ENCODE results near the gene NCOA7. TPM values are rescaled to one million over a fixed set of nuclear protein-coding genes. Genes with fewer than 3 reads are reported as not detected.
"Not testable (repeated sequence)": the region's sequence is repeated elsewhere in the genome, so short reads cannot be mapped to it uniquely, and the experiment has no call there.

The NCOA7 gene
- total RNA-seq, 1 donor from 2014 or later = 41.9 TPM

DNA sequence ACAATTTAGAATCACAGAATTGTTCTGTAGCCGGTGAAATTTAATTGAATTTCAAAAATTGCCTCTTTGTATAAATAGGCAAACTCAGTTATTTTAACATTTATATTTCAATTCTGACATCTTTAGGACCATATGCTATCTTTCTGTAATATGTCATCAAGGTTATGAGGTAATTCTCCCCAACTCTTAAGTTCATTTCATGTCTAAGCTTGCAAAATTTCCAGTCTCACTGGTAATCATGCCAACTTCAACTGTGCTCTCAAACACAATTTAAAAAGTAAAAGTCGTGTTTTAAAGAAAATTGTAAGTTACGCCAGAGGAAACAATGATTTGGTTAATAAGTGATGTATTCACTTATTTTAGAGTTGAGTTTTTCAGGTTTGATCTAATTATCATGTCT lies 1.4 kb downstream of the NCOA7 start:
- DNase-seq (ENCODE audit: low spot score) = no peak

DNA sequence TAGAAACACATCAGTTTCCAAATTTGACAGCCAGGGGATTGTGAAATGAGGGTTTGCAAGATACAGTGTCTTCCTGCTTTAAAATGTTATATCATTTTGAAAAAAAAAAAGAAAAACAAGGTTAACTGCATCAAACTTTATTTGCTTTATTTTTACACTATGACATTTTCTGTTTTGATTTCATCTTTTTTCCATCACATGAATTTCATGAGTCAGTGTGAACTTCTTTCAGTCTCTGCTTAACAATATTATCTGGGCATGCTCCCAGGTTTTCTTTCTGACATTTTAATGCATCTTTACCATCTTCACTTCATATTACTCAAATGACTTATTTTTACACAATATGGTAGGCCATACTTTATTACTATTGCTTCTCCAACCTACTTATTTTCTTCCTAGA lies 1.9 kb downstream of the NCOA7 start:
- no peak for DNase-seq (ENCODE audit: low spot score)

DNA sequence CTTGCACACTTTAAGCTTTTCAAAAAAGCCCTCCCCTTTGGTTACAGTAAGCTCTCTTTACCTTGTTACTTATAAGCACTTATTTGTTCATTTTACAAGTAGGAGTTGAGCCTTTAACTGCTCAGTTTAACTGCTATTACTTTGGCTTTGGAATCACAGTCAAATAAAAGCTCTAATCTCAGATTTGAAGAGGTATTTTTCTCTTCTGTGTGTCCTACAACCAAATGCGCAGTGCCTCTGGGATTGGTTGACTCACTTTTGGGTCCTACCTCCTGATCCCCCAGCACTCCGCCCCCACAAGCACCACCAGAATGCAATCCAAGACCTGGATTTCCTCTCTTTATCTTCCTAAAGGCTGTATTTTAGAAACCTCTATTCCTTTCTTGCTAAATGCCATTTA lies 2.5 kb downstream of the NCOA7 start:
- DNase-seq (ENCODE audit: low spot score) = no peak

DNA sequence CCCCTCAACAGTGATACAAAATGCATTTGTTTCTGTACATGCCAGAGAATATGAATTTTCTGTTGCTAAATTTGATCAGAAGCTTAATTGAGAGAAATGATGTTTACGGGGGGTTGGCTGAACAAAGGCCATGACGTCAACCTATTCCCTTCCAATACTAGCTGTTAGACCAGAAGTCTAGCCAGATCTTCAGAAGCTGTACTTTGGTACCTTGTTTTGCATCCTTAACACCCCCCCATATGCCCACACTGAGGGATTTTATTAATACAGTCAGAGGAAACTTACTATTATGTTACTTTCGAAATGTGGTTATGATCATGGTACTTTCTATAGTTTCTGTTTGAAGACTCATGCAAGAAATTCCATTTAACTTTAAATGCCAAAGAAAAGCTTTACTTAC lies 3.1 kb downstream of the NCOA7 start:
- no peak for DNase-seq (ENCODE audit: low spot score)

DNA sequence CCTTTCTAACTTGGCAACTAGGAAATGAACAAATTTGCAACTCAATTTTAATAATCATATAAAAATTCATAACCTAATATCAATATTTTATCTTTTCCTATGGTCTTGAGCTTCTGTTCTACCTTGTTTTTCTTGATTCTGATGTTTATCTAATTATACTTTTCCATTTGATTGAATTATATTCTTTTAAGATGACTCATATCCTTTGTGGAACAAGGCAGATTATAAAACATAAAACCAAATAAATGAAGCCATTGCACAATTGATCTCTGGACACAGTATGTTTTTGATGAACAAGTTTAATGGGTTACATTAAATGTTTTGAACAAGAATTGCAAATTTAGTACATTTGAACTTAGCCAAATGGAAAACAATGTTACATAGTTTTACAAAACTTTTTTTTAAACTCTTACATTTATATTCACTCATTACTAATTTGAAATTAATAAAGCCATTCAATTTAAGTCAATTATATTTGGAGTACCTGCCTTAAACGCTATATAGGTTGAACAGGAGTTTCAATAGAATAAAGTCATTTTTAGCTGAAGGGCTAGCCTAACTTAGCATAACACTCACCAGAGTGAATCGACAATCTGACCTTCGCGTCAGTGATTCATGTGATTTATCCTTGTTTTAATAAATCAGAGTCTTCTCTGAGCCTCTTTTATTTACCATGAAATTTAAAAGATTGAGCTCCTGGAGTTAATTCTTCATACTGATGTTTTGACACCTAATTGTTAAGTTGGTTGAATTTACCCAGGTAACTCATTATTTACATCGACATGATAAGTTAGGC lies 3.8 kb downstream of the NCOA7 start:
- no peak for DNase-seq (ENCODE audit: low spot score)

DNA sequence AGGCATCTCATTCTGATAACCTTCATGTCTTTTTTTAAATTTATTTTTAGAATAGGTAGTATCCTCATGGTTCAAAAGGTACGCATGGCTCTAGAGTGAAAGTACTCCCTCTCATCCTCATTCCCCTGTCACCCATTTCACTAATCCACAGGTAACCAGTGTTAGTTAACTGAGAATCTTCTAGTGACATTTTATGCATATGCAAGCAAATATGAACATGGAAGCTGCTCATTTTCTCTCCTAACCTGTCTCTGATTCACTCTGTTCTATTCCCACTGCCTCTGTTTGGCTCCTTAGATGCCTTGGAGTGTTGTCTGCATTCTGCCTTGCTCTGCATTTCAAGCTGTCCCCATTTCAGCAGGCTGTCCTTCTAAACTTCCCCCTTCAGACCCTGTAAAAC lies 4.5 kb downstream of the NCOA7 start:
- no peak for DNase-seq (ENCODE audit: low spot score)

DNA sequence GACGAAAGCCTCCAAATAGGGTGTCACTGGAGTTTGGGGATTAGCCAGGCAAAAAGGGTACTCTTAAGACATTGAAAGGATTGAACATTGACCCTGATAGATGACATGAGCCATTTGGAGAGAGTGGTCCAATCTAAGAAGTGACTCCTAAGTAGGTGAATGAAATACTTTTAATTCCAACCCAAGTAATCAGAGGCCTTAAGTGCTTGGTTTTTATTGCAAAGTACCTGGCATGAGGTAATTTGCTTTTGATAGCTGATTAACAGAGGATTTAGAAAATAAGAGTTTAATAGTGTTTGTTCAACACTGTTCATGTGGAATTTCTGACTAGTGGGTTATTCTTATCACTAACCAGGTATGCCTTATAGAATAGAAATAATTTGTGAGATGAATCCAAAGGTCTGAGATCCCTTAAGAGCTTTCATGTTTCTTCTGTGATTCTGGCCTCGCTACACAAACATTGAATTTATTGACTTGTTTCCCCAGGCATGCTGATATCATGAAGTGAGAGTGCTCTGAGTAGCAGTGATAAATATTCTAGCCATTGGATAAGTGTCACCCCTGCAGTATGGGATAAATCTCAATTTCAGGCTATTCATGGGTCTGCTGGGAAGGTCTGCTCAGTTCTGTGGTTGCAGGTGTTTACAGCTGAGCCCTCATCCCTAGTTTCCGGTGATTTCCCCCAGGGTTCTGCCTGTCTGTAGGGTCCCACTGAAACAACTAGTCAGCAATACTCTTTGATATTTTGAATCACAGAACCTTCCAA lies 6.5 kb downstream of the NCOA7 start:
- no peak for DNase-seq (ENCODE audit: low spot score)

DNA sequence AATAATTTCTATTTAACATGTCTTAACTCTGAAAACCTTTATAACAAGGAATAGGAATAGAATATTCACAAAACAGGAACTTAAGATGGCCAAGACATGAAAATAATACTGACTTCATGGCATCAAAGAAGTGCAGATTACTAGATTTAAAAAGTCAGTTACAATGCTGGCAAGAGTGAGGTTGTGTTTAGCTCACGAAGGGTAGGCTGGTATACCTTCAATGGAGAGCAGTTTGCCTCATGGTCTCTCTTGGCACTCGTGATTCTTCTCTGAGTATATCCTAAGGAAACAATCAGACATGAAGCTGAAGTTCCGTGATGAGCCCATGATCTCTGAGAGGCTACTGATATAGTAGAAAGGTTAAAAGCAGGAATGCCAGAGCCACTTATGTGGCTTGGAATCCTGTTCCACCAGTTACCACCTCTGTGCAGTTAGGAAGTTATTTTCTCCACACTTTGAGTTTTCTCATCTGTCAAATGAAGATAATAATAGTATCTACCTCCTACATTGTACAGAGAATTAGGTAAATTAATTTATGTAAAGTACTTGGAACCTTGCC lies 7.2 kb downstream of the NCOA7 start:
- DNase-seq (ENCODE audit: low spot score) = no peak

DNA sequence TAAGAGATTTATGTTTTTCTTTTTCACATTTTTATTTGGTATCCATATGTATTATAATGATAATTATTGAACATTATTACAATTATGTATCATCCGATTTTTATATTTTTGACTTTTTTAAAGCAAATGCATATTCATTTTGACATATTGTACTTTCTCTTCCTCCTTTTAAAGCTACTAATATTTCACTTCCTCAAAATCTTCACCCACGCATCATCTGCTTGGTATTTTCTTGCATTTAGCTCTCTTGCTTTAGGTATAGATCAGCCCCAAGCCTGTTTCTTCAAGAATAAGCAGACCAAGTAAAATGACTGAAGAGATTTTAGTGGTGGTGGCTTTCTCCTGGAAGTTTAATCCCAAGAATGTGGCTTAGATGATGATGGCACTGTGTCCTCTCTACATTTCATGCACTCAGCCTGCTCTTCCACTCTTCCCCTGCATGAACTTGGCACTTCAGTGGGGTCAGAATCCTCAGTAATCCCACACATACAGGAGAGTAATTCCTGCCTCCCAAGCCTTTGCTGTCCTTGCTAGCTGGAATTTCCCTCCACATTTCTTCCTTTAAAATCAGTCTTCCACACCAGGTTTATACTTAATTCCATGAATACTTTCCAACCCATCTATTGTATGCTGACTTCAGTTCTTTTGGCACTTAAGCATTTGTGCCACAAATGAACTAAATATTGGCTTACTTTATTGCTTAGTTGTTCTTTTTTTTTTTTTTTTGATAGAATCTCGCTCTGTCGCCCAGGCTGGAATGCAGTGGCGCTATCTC lies 8.2 kb downstream of the NCOA7 start:
- no peak for DNase-seq (ENCODE audit: low spot score)

DNA sequence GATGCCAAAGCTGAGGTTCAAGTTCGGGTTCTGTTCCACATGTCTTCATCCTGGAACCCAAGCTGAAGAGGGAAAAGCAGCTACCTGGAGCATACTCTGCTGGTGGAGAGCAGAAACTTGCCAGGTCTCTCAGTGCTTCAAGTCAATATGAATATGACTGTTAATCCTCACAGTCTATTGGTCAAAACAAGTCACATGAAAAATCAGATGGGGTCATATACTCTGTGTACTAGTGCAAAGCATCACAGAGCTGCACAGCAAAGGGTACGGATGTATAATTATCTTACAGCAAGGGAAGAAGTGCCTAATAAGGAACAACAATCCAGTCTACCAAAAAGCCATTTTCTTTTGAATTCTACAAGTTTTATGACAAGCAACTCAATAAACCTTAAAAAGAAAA lies 11.6 kb downstream of the NCOA7 start:
- no peak for DNase-seq (ENCODE audit: low spot score)

DNA sequence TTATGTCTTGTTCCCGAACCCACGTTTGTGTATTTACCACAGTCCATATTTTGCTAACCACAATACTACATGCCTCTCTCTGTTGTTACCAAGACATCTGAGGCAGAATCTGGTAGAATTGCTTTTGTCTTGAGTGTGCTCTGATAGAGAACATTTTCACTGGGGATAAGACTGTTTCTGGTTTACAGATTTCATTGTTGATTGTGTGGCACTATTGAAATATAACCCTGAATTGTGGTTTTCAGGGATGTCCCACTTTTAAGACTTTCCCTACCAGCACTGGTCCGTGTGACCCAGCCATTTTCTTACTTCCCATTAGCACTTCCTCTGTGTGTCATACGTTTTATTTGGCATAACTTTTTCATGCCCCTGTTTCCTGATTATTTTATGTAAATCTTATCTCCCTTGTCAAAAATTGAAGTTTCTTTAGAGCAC lies 12.2 kb downstream of the NCOA7 start:
- DNase-seq (ENCODE audit: low spot score) = no peak

DNA sequence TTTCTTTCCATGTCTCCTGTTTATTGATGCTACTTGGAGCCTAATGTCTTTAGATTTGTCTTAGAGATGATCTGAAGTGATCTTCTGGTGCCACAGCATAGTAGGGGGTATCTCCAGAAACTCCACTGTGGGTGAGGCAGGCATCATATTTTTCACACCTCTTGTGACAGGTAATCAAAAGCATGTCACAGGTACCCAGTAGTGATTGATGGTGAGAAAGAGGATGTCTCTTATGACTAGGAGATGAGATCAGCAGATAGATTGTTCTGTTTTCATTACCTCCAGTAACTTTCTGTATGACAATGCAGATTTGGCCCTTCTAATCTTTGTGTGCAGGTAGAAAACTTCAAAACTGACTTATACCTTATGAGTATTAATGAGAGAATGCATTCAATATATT lies 13.5 kb downstream of the NCOA7 start:
- no peak for DNase-seq (ENCODE audit: low spot score)

DNA sequence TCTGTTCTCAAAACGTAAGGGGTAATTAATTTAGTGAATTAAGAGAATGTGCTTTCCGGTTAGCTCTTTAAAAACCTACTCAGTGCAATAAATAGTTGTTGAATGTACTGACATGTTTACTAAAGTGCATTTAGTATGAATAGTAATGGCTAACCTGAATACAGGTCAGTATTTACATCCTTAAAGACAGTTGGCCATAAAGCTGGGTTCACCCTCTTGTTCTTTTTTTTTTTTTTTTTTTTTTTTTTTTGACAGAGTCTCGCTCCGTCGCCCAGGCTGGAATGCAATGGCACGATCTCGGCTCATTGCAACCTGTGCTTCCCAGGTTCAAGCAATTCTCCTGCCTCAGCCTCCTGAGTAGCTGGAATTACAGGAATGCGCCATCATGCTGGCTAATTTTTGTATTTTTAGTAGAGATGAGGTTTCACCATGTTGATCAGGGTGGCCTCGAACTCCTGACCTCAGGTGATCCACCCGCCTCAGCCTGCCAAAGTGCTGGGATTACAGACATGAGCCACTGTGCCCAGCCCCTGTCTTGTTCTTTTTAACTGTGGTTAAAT lies 14.2 kb downstream of the NCOA7 start:
- not testable (repeated sequence) for DNase-seq (ENCODE audit: low spot score)

DNA sequence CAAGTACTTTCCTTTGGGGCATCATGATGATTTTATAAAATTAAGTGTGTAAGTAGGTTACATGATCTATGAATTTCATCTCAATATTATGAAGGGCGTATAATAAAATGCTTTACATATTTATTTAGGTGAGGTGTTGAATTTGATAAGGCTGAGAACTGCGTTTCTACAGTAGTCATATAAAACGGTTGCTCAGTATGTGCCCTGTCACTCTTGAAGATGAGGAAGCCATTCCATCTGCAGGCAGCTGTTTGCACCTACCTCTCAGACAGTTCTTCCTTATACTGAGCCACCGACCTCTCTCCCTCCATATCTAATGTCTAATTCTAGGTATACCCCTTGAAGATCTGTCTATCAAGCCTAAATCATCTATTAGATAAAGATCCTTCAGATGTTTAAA lies 16.1 kb downstream of the NCOA7 start:
- no peak for DNase-seq (ENCODE audit: low spot score)

DNA sequence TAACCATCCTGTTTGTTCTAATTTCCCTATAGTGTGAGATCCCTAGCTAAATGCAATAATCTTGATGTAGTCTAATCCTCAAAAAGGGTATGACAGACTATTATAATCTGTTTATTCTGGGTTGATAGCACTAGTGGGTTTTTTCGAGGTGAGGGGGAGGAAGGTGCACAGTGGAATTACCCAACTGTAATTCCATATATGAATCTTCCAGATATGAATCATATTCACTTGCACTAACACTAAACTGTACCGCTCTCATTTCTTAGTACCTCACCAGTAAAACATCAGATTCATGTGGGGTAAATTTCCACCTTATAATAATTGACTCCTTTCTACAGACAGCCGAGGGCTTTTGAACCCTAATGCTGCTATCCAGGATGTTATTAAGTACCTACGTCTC lies 16.5 kb downstream of the NCOA7 start:
- no peak for DNase-seq (ENCODE audit: low spot score)

DNA sequence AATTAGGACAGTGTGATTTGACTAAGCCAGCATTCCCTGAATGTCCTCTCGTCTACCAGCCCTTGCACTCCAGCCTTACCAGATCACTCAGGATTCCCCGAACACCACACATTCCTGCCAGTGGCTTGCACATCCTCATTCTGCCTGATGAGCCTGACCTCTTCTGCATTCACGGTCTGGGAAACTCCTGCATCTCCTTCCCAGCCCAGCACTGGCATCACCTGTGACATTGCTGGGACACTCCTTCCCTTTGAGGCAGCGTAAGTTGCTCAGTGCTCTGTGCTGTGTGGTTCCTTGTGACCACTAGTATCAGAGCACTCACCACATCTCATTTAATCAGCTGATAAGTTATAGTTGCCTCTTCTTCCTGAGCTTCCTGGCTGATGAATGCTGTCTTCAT lies 17.3 kb downstream of the NCOA7 start:
- no peak for DNase-seq (ENCODE audit: low spot score)

DNA sequence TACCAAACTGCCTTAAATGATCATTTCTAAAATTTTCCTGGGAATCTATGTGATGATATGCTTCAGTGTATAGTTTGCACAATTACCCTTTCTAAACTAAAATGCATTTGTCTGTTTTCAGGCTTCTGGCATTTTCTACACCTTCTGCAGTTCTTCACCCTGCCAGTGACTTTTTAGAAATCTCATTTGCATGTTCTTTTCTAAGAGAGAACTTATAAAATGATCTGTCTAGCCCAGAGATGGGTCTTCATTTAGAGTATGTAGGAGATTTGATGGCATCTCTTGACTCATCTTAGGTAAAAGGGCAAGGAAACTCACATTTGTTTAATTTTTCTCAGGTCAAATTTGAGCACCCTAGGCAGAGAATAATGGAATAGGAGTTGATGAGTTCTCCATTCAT lies 17.8 kb downstream of the NCOA7 start:
- DNase-seq (ENCODE audit: low spot score) = no peak

DNA sequence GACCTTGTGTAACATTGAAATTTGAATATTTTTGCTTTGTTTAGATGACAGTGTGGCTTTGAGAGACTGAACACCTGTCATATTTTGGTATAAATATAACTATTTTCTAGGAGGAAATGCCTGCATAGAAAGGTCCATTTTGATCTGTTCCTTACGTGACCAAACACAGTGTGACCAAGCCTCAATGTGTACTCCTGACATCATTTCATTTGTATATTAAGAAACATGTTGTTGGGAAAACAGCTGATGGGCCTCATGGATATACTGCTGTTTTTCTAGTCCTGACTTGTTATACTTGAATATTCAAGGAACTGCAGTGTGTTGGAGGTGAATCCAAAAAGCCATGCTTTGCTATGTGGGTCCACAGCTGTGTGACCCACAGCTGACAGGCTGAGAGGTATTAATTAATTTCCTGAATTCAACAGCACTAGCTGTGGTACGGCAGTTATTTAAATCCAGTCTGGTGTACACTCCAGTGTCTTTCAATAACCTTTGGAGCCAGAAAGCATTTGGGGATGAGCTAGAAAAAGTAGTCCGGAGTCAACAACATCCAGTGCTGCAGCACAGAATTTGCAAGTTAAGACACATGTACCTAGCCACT lies 18.9 kb downstream of the NCOA7 start:
- DNase-seq (ENCODE audit: low spot score) = no peak

DNA sequence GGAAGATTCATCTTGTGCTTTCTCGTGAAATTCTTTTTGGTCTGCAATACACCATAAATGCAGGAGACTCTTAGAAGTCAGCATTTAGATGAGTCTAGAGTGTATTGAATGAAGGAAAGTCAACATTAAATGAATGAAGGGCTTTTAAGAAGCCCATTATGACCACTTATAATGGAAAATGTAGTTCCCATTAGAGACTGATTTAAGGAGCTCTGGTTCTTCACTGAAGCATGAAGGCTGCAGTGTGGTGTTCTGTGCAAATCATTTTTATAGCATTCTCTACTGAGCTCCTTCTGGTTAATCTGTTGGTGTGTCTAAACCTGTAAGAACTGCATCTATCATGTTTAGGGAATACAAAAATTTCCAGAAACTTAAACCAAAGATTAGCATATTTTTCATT lies 19.7 kb downstream of the NCOA7 start:
- no peak for DNase-seq (ENCODE audit: low spot score)

DNA sequence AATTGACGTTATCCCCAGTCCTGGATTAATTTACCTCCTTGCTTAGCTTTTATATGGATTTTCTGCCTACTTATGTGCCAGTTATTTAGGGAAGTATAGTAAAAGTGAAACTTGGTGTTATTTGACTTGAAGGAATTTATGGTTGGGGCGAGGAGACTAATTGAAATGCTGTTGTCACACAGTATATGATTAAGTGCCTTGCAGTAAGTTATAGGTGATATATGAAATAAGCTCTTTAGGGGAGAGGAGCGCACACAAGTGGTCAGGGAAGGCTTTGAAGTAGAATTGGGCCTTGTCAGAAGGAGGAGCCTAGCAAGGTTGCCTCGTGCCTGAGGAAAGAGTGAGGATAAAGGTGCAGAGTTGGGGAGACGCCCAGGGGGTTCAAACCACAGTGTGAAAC lies 20.5 kb downstream of the NCOA7 start:
- no peak for DNase-seq (ENCODE audit: low spot score)
